Loucy (cell line): ENCODE data around the gene ZNRF3.
"Not testable (repeated sequence)": the region's sequence is repeated elsewhere in the genome, so short reads cannot be mapped to it uniquely, and the experiment has no call there.

ENCODE experiments used
- H2AFZ ChIP-seq: fragments of 200-600 bp; sonication (generic); 2 replicates; pipeline ENCODE4 v1.6.0; 2016; ENCODE audit warnings: antibody characterized with exemption, mild to moderate bottlenecking, low read length, moderate library complexity
- H3F3A ChIP-seq: fragments of 200-600 bp; 2 replicates; pipeline ENCODE4 v1.6.0; 2016; ENCODE audit warnings: antibody characterized with exemption, low read depth, mild to moderate bottlenecking
- H3K27me3 ChIP-seq: fragments of 200-600 bp; sonication (generic); 2 replicates; pipeline ENCODE4 v1.6.1; 2014; ENCODE audit warnings: low read length, mild to moderate bottlenecking; ENCODE audit not compliant: insufficient read depth, poor library complexity, severe bottlenecking
- H3K36me3 ChIP-seq: fragments of 200-600 bp; sonication (generic); 2 replicates; pipeline ENCODE4 v1.6.1; 2016; ENCODE audit warnings: low read length; ENCODE audit not compliant: insufficient read depth
- H3K4me1 ChIP-seq: fragments of 200-600 bp; sonication (generic); 2 replicates; pipeline ENCODE4 v1.5.1; 2014; ENCODE audit warnings: low read length, mild to moderate bottlenecking; ENCODE audit not compliant: insufficient read depth, poor library complexity, severe bottlenecking
- H3K4me2 ChIP-seq: fragments of 200-600 bp; sonication (generic); 2 replicates; pipeline ENCODE4 v1.6.0; 2014; ENCODE audit warnings: antibody characterized with exemption, low read length, low read depth, mild to moderate bottlenecking; ENCODE audit not compliant: poor library complexity, severe bottlenecking
- H3K4me3 ChIP-seq: fragments of 200-600 bp; sonication (generic); 2 replicates; pipeline ENCODE4 v1.5.1; 2014; ENCODE audit warnings: low read length, mild to moderate bottlenecking, mixed read lengths; ENCODE audit not compliant: poor library complexity, severe bottlenecking
- H3K79me2 ChIP-seq: fragments of 200-600 bp; sonication (generic); 2 replicates; pipeline ENCODE4 v1.6.1; 2014; ENCODE audit warnings: low read length; ENCODE audit not compliant: insufficient read depth
- H3K9ac ChIP-seq: fragments of 200-600 bp; sonication (generic); 2 replicates; pipeline ENCODE4 v1.6.0; 2014; ENCODE audit warnings: mild to moderate bottlenecking, low read depth, low read length, moderate library complexity; ENCODE audit not compliant: poor library complexity, severe bottlenecking
- H3K9me2 ChIP-seq: fragments of 200-600 bp; sonication (generic); replicated peaks from 2 replicates; pipeline ENCODE4 v1.6.1; 2016; ENCODE audit warnings: low read depth, low read length, mixed read lengths
- H3K9me3 ChIP-seq: fragments of 200-600 bp; sonication (generic); 2 replicates; pipeline ENCODE4 v1.6.1; 2014; ENCODE audit warnings: mild to moderate bottlenecking, antibody characterized with exemption, low read length, low read depth; ENCODE audit not compliant: insufficient read depth
- H4K20me1 ChIP-seq: fragments of 200-600 bp; sonication (generic); 2 replicates; pipeline ENCODE4 v1.6.0; 2014; ENCODE audit warnings: antibody characterized with exemption, low read length, mild to moderate bottlenecking; ENCODE audit not compliant: insufficient read depth, poor library complexity, severe bottlenecking
- CTCF ChIP-seq: fragments of 200-600 bp; sonication (generic); conservative IDR thresholded peaks from 2 replicates; pipeline ENCODE4 v1.5.1; 2014; ENCODE audit warnings: mild to moderate bottlenecking, antibody characterized with exemption, low read length
- EZH2phosphoT487 ChIP-seq: fragments of 200-600 bp; IDR thresholded peaks from 2 replicates; pipeline ENCODE4 v1.6.1; 2018; ENCODE audit warnings: antibody characterized with exemption, mild to moderate bottlenecking, moderate library complexity, borderline replicate concordance

The ZNRF3 gene

GRCh38 chr22:28947125-28947524, 63.8 kb downstream of the ZNRF3 start:
- no peaks in the 10 kb centered on the region for H3K9me3 ChIP-seq
- no peaks in the 10 kb centered on the region for H3K36me3 ChIP-seq
- no peaks in the 10 kb centered on the region for H3K9me2 ChIP-seq
- peaks cover 4% of the 10 kb centered on the region; the same call in 1 of the 2 replicates for H3K79me2 ChIP-seq
- no peak overlapping the region for H2AFZ ChIP-seq
- TF ChIP-seq EZH2phosphoT487, result no peak
- TF ChIP-seq CTCF, result no peak
- no peak overlapping the region for H3K4me2 ChIP-seq
- H4K20me1 ChIP-seq, result peaks cover 27% of the 10 kb centered on the region
- no peaks in the 10 kb centered on the region for H3F3A ChIP-seq
- H3K4me3 ChIP-seq, result no peak overlapping the region
- no peak overlapping the region for H3K9ac ChIP-seq
- H3K27me3 ChIP-seq, result no peaks in the 10 kb centered on the region
- peaks cover 10% of the 10 kb centered on the region for H3K4me1 ChIP-seq

- Histone ChIP-seq H3K9ac (no peak overlapping the region), H3K79me2 (peaks cover 4% of the 10 kb centered on the region; the same call in 1 of the 2 replicates), H4K20me1 (peaks cover 37% of the 10 kb centered on the region), H3K4me3 (no peak overlapping the region), H3K4me1 (peaks cover 5% of the 10 kb centered on the region), H3K27me3 (peaks cover 9% of the 10 kb centered on the region), H3F3A (no peaks in the 10 kb centered on the region), H3K9me2 (no peaks in the 10 kb centered on the region), H3K9me3 (no peaks in the 10 kb centered on the region), H2AFZ (no peak overlapping the region), H3K4me2 (no peak overlapping the region), H3K36me3 (no peaks in the 10 kb centered on the region)
- TF ChIP-seq CTCF (no peak), EZH2phosphoT487 (no peak)
Measured at GRCh38 chr22:28948424-28948823, 65.1 kb downstream of the ZNRF3 start.

- H3K9me3 ChIP-seq, H3K4me1 ChIP-seq, H3F3A ChIP-seq, H3K9me2 ChIP-seq, H3K36me3 ChIP-seq, H3K9ac ChIP-seq, H3K79me2 ChIP-seq, H2AFZ ChIP-seq, H3K4me3 ChIP-seq, H3K4me2 ChIP-seq: not testable (repeated sequence)
- H4K20me1 ChIP-seq, result peaks cover 41% of the 10 kb centered on the region
- peaks cover 15% of the 10 kb centered on the region for H3K27me3 ChIP-seq
Measured at GRCh38 chr22:28948860-28949551, 65.6 kb downstream of the ZNRF3 start.

- Histone ChIP-seq H3K9me2 (no peaks in the 10 kb centered on the region), H3F3A (no peaks in the 10 kb centered on the region), H3K36me3 (no peaks in the 10 kb centered on the region), H3K79me2 (peaks cover 4% of the 10 kb centered on the region; the same call in 1 of the 2 replicates), H3K9ac (no peak overlapping the region), H3K4me1 (no peaks in the 10 kb centered on the region), H4K20me1 (peaks cover 49% of the 10 kb centered on the region), H3K4me3 (no peak overlapping the region), H3K4me2 (no peak overlapping the region), H2AFZ (no peak overlapping the region), H3K27me3 (peaks cover 23% of the 10 kb centered on the region), H3K9me3 (no peaks in the 10 kb centered on the region)
- TF ChIP-seq EZH2phosphoT487, result no peak
- no peak for TF ChIP-seq CTCF
Measured at GRCh38 chr22:28949788-28950187, 66.4 kb downstream of the ZNRF3 start.
